Liver (tissue), 9 donors: ENCODE data around the gene ARHGEF16. TPM values are rescaled to one million over a fixed set of nuclear protein-coding genes. Genes with fewer than 3 reads are reported as not detected.

Experiments
- DNase-seq: peaks from one replicate; pipeline ENCODE4 v3.0.0-alpha.2; 2017; ENCODE audit warnings: low spot score
- H3K27ac ChIP-seq, 2 donors: one replicate each; pipeline ENCODE4 v1.7.0; 2013; ENCODE audit warnings: inconsistent platforms in 2 of 2, low read length in 2 of 2, control low read depth in 1 of 2, low read depth in 1 of 2, mild to moderate bottlenecking in 1 of 2
- H3K27me3 ChIP-seq, 4 donors: one replicate each; pipeline versions ENCODE4 v1.6.1 to v1.7.0; 2013; ENCODE audit warnings: low read length in 3 of 4, inconsistent platforms in 1 of 4, mild to moderate bottlenecking in 1 of 4, moderate library complexity in 1 of 4; ENCODE audit not compliant: control insufficient read depth in 4 of 4, insufficient read depth in 4 of 4
- H3K36me3 ChIP-seq, 4 donors: one replicate each; pipeline versions ENCODE4 v1.6.1 to v1.7.0; 2013; ENCODE audit warnings: low read length in 3 of 4, mild to moderate bottlenecking in 3 of 4, low read depth in 1 of 4, moderate library complexity in 1 of 4; ENCODE audit not compliant: control insufficient read depth in 4 of 4, insufficient read depth in 3 of 4
- H3K4me1 ChIP-seq, 4 donors: one replicate each; pipeline versions ENCODE4 v1.6.1 to v1.7.0; 2013; ENCODE audit warnings: low read length in 3 of 4, mild to moderate bottlenecking in 3 of 4, moderate library complexity in 1 of 4; ENCODE audit not compliant: control insufficient read depth in 4 of 4, insufficient read depth in 4 of 4
- H3K4me3 ChIP-seq, 3 donors: one replicate each; pipeline versions ENCODE4 v1.6.1 to v1.7.0; 2013; ENCODE audit warnings: low read length in 3 of 3, control low read depth in 1 of 3, low read depth in 1 of 3, mild to moderate bottlenecking in 1 of 3
- H3K9ac ChIP-seq, 2 donors: one replicate each; pipeline ENCODE4 v1.7.0; 2013; ENCODE audit warnings: low read length in 2 of 2, mild to moderate bottlenecking in 2 of 2, moderate library complexity in 2 of 2, control low read depth in 1 of 2, low read depth in 1 of 2
- H3K9me3 ChIP-seq, 4 donors: one replicate each; pipeline versions ENCODE4 v1.6.1 to v1.7.0; 2013; ENCODE audit warnings: low read length in 3 of 4; ENCODE audit not compliant: control insufficient read depth in 4 of 4
- EGR1 ChIP-seq, 2 donors: IDR thresholded peaks; 2 replicates each; pipeline ENCODE4 v1.6.1; 2016 to 2018; ENCODE audit warnings: antibody characterized with exemption in 2 of 2, low read depth in 2 of 2
- FOXA1 ChIP-seq: IDR thresholded peaks from 2 replicates; pipeline ENCODE4 v1.6.1; 2016; ENCODE audit warnings: antibody characterized with exemption
- FOXA2 ChIP-seq: IDR thresholded peaks from 2 replicates; pipeline ENCODE4 v1.6.1; 2016; ENCODE audit warnings: antibody characterized with exemption
- GABPA ChIP-seq, 2 donors: IDR thresholded peaks in 1 of 2; conservative IDR thresholded peaks in 1 of 2; 2 replicates each; pipeline ENCODE4 v1.6.1; 2016; ENCODE audit warnings: antibody characterized with exemption in 2 of 2, mild to moderate bottlenecking in 1 of 2, moderate library complexity in 1 of 2
- HNF4A ChIP-seq, 2 donors: conservative IDR thresholded peaks; 2 replicates each; pipeline ENCODE4 v1.6.1; 2016; ENCODE audit warnings: antibody characterized with exemption in 2 of 2, mild to moderate bottlenecking in 2 of 2
- HNF4G ChIP-seq: IDR thresholded peaks from 2 replicates; pipeline ENCODE4 v1.6.1; 2016; ENCODE audit warnings: antibody characterized with exemption
- JUND ChIP-seq, 2 donors: IDR thresholded peaks; 2 replicates each; pipeline ENCODE4 v1.6.1; 2016; ENCODE audit warnings: antibody characterized with exemption in 2 of 2
- NR2F2 ChIP-seq: IDR thresholded peaks from 2 replicates; pipeline ENCODE4 v1.6.1; 2016; ENCODE audit warnings: antibody characterized with exemption
- RAD21 ChIP-seq, 2 donors: IDR thresholded peaks; 2 replicates each; pipeline ENCODE4 v1.6.1; 2016; ENCODE audit warnings: antibody characterized with exemption in 2 of 2, mild to moderate bottlenecking in 2 of 2
- RXRA ChIP-seq, 2 donors: IDR thresholded peaks; 2 replicates each; pipeline ENCODE4 v1.6.1; 2017 to 2018; ENCODE audit warnings: antibody characterized with exemption in 2 of 2, mild to moderate bottlenecking in 1 of 2
- SP1 ChIP-seq: IDR thresholded peaks from 2 replicates; pipeline ENCODE4 v1.6.1; 2018; ENCODE audit warnings: antibody characterized with exemption, mild to moderate bottlenecking
- TAF1 ChIP-seq: conservative IDR thresholded peaks from 2 replicates; pipeline ENCODE4 v1.6.1; 2016; ENCODE audit warnings: antibody characterized with exemption, mild to moderate bottlenecking
- YY1 ChIP-seq: IDR thresholded peaks from 2 replicates; pipeline ENCODE4 v1.6.1; 2016; ENCODE audit warnings: antibody characterized with exemption, mild to moderate bottlenecking
- WGBS: extraction: QIAGEN DNeasy Blood & Tissue Kit; methylation state at CpG from one replicate; pipeline ENCODE4 v1.1.7; 2013; 5-methylcytosine and 5-hydroxymethylcytosine counted together
- polyA plus RNA-seq, 2 donors: library from polyadenylated mRNA; stranded (reverse) in 1 of 2; unstranded in 1 of 2; fragments of 200-250 nt in 1 of 2; fragments of >200 nt in 1 of 2; fragmentation: Nextera tagmentation in 1 of 2; extraction: Ambion mirVana in 1 of 2; gene quantifications; one replicate each; pipeline versions ENCODE4 v1.2.1 to v1.2.3, GENCODE V29; 2013 to 2015
- total RNA-seq, 2 donors: library from RNA; depleted of rRNA; stranded (reverse); fragments of >200 nt; gene quantifications; one replicate each; pipeline ENCODE4 v1.2.3, GENCODE V29; 2014
- TF ChIP-seq, protein P1 (sequence below): IDR thresholded peaks from 2 replicates; pipeline ENCODE4 v1.6.1; 2016; ENCODE audit warnings: antibody characterized with exemption
- TF ChIP-seq, protein P2 (sequence below): IDR thresholded peaks from 2 replicates; pipeline ENCODE4 v1.6.1; 2016; ENCODE audit warnings: antibody characterized with exemption
- TF ChIP-seq, protein P3 (sequence below): IDR thresholded peaks from 2 replicates; pipeline ENCODE4 v1.6.1; 2016; ENCODE audit warnings: antibody characterized with exemption, mild to moderate bottlenecking
- TF ChIP-seq, protein P4 (sequence below): fragments of 150-350 bp; IDR thresholded peaks from 2 replicates; pipeline ENCODE4 v1.5.1; 2017; ENCODE audit warnings: improper control_type of control experiment, low read depth, low read length; ENCODE audit not compliant: missing input control
- TF ChIP-seq, protein P5 (sequence below): IDR thresholded peaks from 2 replicates; pipeline ENCODE4 v1.6.1; 2016; ENCODE audit warnings: antibody characterized with exemption
- donor health status: healthy.
- donor health status: healthy.
- donor health status: healthy.
- donor health status: healthy.
- donor health status: healthy.

Gene ARHGEF16
- total and polyA plus RNA-seq, 4 donors = 0.65 to 5.6 (median 2.8) TPM

DNA sequence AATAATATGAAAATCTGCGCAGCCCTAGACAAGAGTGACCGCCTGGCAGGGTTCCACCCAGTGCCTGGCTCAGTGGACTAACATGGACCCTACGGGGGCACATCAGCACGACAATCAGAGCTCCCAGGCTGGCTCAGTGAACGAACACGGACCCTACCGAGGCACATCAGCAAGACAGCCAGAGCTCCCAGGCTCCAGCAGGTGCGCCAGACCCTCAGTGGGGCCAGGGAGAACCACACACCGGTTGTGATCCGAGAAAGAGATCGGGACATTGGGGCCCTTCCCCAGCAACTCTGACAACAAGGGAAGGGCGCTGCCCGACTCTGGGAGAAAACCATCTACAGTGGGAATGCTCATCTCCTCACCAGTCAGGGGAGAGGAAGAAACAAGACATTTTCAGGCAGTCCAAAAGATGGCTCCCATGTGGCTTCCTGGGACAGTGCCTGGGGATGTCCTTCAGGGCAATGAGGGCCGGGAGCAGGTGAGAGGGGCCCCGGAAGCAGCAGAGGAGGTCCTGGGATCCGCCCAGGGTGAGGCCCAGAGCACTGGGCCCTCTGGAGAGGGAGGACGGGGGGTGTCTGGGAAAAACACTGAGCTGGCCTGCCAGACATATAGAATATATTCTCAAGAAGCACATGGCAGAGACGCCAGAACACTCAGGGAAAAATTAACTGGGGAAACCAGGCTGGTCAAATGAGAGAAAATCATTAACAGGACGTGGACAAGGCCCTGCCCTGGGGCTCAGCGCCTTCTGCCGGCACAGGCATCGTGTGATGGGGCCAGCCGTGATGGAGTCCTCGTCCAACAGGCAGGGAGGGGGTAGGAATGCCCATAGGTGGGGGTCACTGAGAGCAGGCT lies 4.8 kb downstream of the ARHGEF16 start (continued):
- TF ChIP-seq YY1 (no peak), GABPA (IDR thresholded peaks at IDR 0.05 in 1 of 2, conservative IDR thresholded peaks at IDR 0.05 in 1 of 2) (no peak), HNF4A (conservative IDR thresholded peaks at IDR 0.05) (no peak), FOXA1 (no peak)
- TF ChIP-seq, protein P1, sequence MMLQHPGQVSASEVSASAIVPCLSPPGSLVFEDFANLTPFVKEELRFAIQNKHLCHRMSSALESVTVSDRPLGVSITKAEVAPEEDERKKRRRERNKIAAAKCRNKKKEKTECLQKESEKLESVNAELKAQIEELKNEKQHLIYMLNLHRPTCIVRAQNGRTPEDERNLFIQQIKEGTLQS = no peak
- TF ChIP-seq, protein P2, sequence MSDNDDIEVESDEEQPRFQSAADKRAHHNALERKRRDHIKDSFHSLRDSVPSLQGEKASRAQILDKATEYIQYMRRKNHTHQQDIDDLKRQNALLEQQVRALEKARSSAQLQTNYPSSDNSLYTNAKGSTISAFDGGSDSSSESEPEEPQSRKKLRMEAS = no peak

DNA sequence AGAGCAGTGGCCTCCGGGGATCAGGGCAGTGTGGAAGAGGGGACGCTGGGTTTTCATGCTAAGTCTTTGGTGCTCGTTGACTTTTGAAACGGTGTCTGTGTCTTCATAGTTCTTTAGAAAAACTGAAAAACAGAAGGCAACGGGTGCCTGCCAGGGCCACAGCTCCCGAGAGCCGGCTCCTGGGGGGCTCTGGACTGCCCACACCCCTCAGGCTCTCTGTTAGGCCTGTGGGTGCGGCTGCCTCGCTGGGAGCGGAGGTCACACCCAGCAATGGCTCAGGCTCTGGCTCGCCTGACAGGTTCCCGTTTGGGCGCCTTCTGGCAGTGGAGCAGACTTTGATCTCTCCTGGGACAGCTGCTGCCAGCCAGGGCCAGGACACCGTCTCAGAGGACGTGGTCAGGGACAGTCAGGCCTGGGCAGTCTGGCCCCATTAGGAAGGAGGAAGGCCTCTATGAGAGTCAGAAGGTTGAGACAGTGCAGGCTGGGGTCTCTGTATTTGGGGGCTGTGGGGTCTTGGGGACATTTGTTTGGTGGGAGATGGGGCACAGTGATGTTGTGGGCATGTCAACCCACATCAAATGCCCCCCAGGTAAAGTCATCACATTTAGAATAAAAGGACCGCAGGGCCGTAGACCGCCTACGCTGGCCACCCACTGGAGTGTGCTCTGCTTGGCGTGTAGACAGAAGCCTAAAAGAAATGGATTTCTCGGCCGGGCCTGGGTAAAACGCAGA lies 5.6 kb downstream of the ARHGEF16 start:
- TF ChIP-seq RXRA (IDR thresholded peaks at IDR 0.05) = peak in 1 of 2 donors; percentile 54
- TF ChIP-seq SP1 = peak; percentile 66
- TF ChIP-seq EGR1 (IDR thresholded peaks at IDR 0.05; ENCODE audit: low read depth in 2 of 2) = no peak
- no peak for TF ChIP-seq JUND (IDR thresholded peaks at IDR 0.05)
- no peak for TF ChIP-seq RAD21 (IDR thresholded peaks at IDR 0.05)
- TF ChIP-seq NR2F2 = no peak
- no peak for TF ChIP-seq GABPA (IDR thresholded peaks at IDR 0.05 in 1 of 2, conservative IDR thresholded peaks at IDR 0.05 in 1 of 2)
- TF ChIP-seq, protein P1 = no peak
- TF ChIP-seq, protein P3, sequence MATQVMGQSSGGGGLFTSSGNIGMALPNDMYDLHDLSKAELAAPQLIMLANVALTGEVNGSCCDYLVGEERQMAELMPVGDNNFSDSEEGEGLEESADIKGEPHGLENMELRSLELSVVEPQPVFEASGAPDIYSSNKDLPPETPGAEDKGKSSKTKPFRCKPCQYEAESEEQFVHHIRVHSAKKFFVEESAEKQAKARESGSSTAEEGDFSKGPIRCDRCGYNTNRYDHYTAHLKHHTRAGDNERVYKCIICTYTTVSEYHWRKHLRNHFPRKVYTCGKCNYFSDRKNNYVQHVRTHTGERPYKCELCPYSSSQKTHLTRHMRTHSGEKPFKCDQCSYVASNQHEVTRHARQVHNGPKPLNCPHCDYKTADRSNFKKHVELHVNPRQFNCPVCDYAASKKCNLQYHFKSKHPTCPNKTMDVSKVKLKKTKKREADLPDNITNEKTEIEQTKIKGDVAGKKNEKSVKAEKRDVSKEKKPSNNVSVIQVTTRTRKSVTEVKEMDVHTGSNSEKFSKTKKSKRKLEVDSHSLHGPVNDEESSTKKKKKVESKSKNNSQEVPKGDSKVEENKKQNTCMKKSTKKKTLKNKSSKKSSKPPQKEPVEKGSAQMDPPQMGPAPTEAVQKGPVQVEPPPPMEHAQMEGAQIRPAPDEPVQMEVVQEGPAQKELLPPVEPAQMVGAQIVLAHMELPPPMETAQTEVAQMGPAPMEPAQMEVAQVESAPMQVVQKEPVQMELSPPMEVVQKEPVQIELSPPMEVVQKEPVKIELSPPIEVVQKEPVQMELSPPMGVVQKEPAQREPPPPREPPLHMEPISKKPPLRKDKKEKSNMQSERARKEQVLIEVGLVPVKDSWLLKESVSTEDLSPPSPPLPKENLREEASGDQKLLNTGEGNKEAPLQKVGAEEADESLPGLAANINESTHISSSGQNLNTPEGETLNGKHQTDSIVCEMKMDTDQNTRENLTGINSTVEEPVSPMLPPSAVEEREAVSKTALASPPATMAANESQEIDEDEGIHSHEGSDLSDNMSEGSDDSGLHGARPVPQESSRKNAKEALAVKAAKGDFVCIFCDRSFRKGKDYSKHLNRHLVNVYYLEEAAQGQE = peak; percentile 13
- TF ChIP-seq, protein P4, sequence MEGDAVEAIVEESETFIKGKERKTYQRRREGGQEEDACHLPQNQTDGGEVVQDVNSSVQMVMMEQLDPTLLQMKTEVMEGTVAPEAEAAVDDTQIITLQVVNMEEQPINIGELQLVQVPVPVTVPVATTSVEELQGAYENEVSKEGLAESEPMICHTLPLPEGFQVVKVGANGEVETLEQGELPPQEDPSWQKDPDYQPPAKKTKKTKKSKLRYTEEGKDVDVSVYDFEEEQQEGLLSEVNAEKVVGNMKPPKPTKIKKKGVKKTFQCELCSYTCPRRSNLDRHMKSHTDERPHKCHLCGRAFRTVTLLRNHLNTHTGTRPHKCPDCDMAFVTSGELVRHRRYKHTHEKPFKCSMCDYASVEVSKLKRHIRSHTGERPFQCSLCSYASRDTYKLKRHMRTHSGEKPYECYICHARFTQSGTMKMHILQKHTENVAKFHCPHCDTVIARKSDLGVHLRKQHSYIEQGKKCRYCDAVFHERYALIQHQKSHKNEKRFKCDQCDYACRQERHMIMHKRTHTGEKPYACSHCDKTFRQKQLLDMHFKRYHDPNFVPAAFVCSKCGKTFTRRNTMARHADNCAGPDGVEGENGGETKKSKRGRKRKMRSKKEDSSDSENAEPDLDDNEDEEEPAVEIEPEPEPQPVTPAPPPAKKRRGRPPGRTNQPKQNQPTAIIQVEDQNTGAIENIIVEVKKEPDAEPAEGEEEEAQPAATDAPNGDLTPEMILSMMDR = no peak
- TF ChIP-seq, protein P5, sequence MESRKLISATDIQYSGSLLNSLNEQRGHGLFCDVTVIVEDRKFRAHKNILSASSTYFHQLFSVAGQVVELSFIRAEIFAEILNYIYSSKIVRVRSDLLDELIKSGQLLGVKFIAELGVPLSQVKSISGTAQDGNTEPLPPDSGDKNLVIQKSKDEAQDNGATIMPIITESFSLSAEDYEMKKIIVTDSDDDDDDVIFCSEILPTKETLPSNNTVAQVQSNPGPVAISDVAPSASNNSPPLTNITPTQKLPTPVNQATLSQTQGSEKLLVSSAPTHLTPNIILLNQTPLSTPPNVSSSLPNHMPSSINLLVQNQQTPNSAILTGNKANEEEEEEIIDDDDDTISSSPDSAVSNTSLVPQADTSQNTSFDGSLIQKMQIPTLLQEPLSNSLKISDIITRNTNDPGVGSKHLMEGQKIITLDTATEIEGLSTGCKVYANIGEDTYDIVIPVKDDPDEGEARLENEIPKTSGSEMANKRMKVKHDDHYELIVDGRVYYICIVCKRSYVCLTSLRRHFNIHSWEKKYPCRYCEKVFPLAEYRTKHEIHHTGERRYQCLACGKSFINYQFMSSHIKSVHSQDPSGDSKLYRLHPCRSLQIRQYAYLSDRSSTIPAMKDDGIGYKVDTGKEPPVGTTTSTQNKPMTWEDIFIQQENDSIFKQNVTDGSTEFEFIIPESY = no peak
- TF ChIP-seq FOXA2 = no peak
- peak; percentile 83 to 85 for TF ChIP-seq HNF4A (conservative IDR thresholded peaks at IDR 0.05)
- no peak for TF ChIP-seq FOXA1
- TF ChIP-seq, protein P2 = no peak
- peak; percentile 77 for TF ChIP-seq HNF4G
- no peak for TF ChIP-seq TAF1
- no peak for TF ChIP-seq YY1

More for the DNA sequence above, 5.6 kb downstream of the ARHGEF16 start:
- no peak for DNase-seq
- peaks cover 2 to 15% (median 6%) of the 10 kb centered on the region in 4 donors for H3K4me1 ChIP-seq
- no peaks in the 10 kb centered on the region for H3K9me3 ChIP-seq
- H3K27me3 ChIP-seq = no peaks in the 10 kb centered on the region
- H3K27ac ChIP-seq = no peak overlapping the region
- no peaks in the 10 kb centered on the region for H3K36me3 ChIP-seq
- 61% methylated on average over 23 of the region's 23 CpGs for WGBS
- no peak overlapping the region for H3K4me3 ChIP-seq
- H3K9ac ChIP-seq = no peak overlapping the region
